Tracheal epithelial cell (primary cell): ENCODE data around the gene SIGLEC14. TPM values are rescaled to one million over a fixed set of nuclear protein-coding genes. Genes with fewer than 3 reads are reported as not detected.

Experiments
- total RNA-seq: library from RNA; depleted of rRNA; stranded (reverse); fragments of >200 nt; gene quantifications from 2 replicates; pipeline ENCODE4 v1.2.1, GENCODE V29; 2014

SIGLEC14 gene
- not detected in 2 replicates for total RNA-seq

GRCh38 chr19:51646730-51647129, at the start of gene SIGLEC14:
Gene SIGLEC14 (minus strand): TSS chr19:51646825. CDS start chr19:51646759, 66 bp downstream.

GRCh38 chr19:51693260-51693659, 46.6 kb upstream of the SIGLEC14 start, which contains the start of gene SPACA6:
Gene SPACA6 (plus strand): TSS chr19:51693330. CDS start chr19:51693527, 197 bp downstream.

GRCh38 chr19:51630315-51630714, 16.3 kb downstream of the SIGLEC14 start, which contains the start of gene SIGLEC5:
Gene SIGLEC5 (minus strand): TSS chr19:51630401. CDS start chr19:51630335, 66 bp downstream.

Other genes starting within 250 kb of the SIGLEC14 start
- not detected in 2 replicates for gene SIGLEC10, start 229.2 kb downstream of the SIGLEC14 start, total RNA-seq
- not detected in 2 replicates for gene SIGLEC8, start 188.4 kb downstream of the SIGLEC14 start, total RNA-seq
- not detected in 2 replicates for gene CEACAM18, start 168.3 kb downstream of the SIGLEC14 start, total RNA-seq
- gene SIGLEC12, start 145.0 kb downstream of the SIGLEC14 start, total RNA-seq = not detected in 2 replicates
- gene SIGLEC6, start 115.2 kb downstream of the SIGLEC14 start, total RNA-seq = not detected in 2 replicates
- gene ZNF175, start 75.5 kb downstream of the SIGLEC14 start, total RNA-seq = 1.7 and 1.9 TPM in 2 replicates
- gene SIGLEC5, start 16.4 kb downstream of the SIGLEC14 start, total RNA-seq = not detected in 2 replicates
- 3.4 TPM in 1 of 2 replicates, not detected in the other for gene SPACA6, start 46.5 kb upstream of the SIGLEC14 start, total RNA-seq
- gene HAS1, start 77.2 kb upstream of the SIGLEC14 start, total RNA-seq = 2.2 TPM in 1 of 2 replicates, not detected in the other
- gene FPR1, start 105.1 kb upstream of the SIGLEC14 start, total RNA-seq = not detected in 2 replicates
- gene FPR2, start 114.4 kb upstream of the SIGLEC14 start, total RNA-seq = not detected in 2 replicates
- gene FPR3, start 148.3 kb upstream of the SIGLEC14 start, total RNA-seq = not detected in 2 replicates
- gene ZNF577, start 241.1 kb upstream of the SIGLEC14 start, total RNA-seq = 3.9 and 4.3 TPM in 2 replicates